ENCODE data around the gene CLCC1. TPM values are rescaled to one million over a fixed set of nuclear protein-coding genes. Genes with fewer than 3 reads are reported as not detected.

CLCC1 gene
- total and polyA plus RNA-seq, 2 experiments from 2014 or later: 16.6 to 18.4 TPM

- Mint-ChIP-seq H3K27me3 (ENCODE audit: insufficient read depth, low read depth, poor library complexity) (peaks cover 2% of the 10 kb centered on the region), H3K4me1 (peaks cover 9% of the 10 kb centered on the region), H3K27ac (no peak overlapping the region), H3K36me3 (ENCODE audit: low read depth) (peaks cover under 1% of the 10 kb centered on the region; the same call in 2 of the 3 replicates), H3K4me3 (no peak overlapping the region), H3K9me3 (no peaks in the 10 kb centered on the region)
- Histone ChIP-seq H3K4me3 (no peak overlapping the region), H3K27ac (ENCODE audit: low read depth) (no peak overlapping the region), H3K9me2 (ENCODE audit: insufficient read depth) (no peaks in the 10 kb centered on the region), H4K20me1 (replicated peaks; ENCODE audit: insufficient read depth) (no peaks in the 10 kb centered on the region; the same call in none of the 2 replicates), H2AFZ (no peak overlapping the region), H3F3A (replicated peaks; ENCODE audit: low read depth) (0 out of 2 replicates have a peak, but pooled peaks cover 5% of the 10 kb centered on the region), H3K27me3 (ENCODE audit: insufficient read depth) (no peaks in the 10 kb centered on the region), H3K79me2 (replicated peaks; ENCODE audit: insufficient read depth) (peaks cover 64% of the 10 kb centered on the region), H3K4me1 (ENCODE audit: insufficient read depth) (peaks cover 19% of the 10 kb centered on the region), H3K36me3 (ENCODE audit: insufficient read depth) (no peaks in the 10 kb centered on the region; the same call in 1 of the 2 replicates), H3K4me2 (no peak overlapping the region)
- no peak for TF ChIP-seq EZH2 (IDR thresholded peaks at IDR 0.05; ENCODE audit: low read depth, unreplicated experiment)
- no peak for TF ChIP-seq STAT1 (IDR thresholded peaks at IDR 0.05; ENCODE audit: unreplicated experiment)
- TF ChIP-seq CREB1 (CRISPR knock-in tag; IDR thresholded peaks at IDR 0.05; ENCODE audit: low read depth): no peak
- TF ChIP-seq EZH2phosphoT487 (IDR thresholded peaks at IDR 0.05; ENCODE audit: unreplicated experiment): no peak
- TF ChIP-seq, protein P1, sequence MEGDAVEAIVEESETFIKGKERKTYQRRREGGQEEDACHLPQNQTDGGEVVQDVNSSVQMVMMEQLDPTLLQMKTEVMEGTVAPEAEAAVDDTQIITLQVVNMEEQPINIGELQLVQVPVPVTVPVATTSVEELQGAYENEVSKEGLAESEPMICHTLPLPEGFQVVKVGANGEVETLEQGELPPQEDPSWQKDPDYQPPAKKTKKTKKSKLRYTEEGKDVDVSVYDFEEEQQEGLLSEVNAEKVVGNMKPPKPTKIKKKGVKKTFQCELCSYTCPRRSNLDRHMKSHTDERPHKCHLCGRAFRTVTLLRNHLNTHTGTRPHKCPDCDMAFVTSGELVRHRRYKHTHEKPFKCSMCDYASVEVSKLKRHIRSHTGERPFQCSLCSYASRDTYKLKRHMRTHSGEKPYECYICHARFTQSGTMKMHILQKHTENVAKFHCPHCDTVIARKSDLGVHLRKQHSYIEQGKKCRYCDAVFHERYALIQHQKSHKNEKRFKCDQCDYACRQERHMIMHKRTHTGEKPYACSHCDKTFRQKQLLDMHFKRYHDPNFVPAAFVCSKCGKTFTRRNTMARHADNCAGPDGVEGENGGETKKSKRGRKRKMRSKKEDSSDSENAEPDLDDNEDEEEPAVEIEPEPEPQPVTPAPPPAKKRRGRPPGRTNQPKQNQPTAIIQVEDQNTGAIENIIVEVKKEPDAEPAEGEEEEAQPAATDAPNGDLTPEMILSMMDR (conservative IDR thresholded peaks at IDR 0.05; ENCODE audit: low read depth in 2 of 2): no peak
- no peak for TF ChIP-seq POLR2AphosphoS5 (IDR thresholded peaks at IDR 0.05; ENCODE audit: low read depth)
- no peak for TF ChIP-seq ZNF462 (CRISPR knock-in tag; IDR thresholded peaks at IDR 0.05)
- no peak for TF ChIP-seq JUNB (IDR thresholded peaks at IDR 0.05; ENCODE audit: unreplicated experiment)
- TF ChIP-seq ZNF114 (CRISPR knock-in tag; IDR thresholded peaks at IDR 0.05): no peak
- TF ChIP-seq ZNF331 (CRISPR knock-in tag; IDR thresholded peaks at IDR 0.05; ENCODE audit: low read depth): no peak
- TF ChIP-seq NANOG (IDR thresholded peaks at IDR 0.05; ENCODE audit: borderline replicate concordance): no peak
- TF ChIP-seq, protein P2, sequence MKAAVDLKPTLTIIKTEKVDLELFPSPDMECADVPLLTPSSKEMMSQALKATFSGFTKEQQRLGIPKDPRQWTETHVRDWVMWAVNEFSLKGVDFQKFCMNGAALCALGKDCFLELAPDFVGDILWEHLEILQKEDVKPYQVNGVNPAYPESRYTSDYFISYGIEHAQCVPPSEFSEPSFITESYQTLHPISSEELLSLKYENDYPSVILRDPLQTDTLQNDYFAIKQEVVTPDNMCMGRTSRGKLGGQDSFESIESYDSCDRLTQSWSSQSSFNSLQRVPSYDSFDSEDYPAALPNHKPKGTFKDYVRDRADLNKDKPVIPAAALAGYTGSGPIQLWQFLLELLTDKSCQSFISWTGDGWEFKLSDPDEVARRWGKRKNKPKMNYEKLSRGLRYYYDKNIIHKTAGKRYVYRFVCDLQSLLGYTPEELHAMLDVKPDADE (IDR thresholded peaks at IDR 0.05): no peak
- TF ChIP-seq REST (IDR thresholded peaks at IDR 0.05; ENCODE audit: unreplicated experiment): no peak
- ATAC-seq: no peak
- no peak for DNase-seq (ENCODE audit: low spot score)
Observed at GRCh38 chr1:108961198-108961597, 2.1 kb downstream of the CLCC1 start.

Measured in GM23338 (cell line).